SJCRH30 (cell line): ENCODE results near the gene CATSPERD. TPM values are rescaled to one million over a fixed set of nuclear protein-coding genes. Genes with fewer than 3 reads are reported as not detected.
"Not testable (repeated sequence)": the region's sequence is repeated elsewhere in the genome, so short reads cannot be mapped to it uniquely, and the experiment has no call there.

Experiments
- DNase-seq, 2 experiments: peaks; one replicate each; pipeline ENCODE4 v3.0.0-alpha.2; 2015 to 2020
- H3K27ac ChIP-seq: fragments of 250-450 bp; sonication (Bioruptor Pico); 2 replicates; pipeline ENCODE4 v1.5.1; 2020; ENCODE audit warnings: mild to moderate bottlenecking, moderate library complexity
- H3K27me3 ChIP-seq: fragments of 250-450 bp; sonication (Bioruptor Pico); 2 replicates; pipeline ENCODE4 v1.5.1; 2020; ENCODE audit warnings: mild to moderate bottlenecking, moderate library complexity
- H3K36me3 ChIP-seq: fragments of 250-450 bp; sonication (Bioruptor Pico); 2 replicates; pipeline ENCODE4 v1.5.1; 2020; ENCODE audit warnings: mild to moderate bottlenecking, moderate library complexity
- H3K4me1 ChIP-seq: fragments of 250-450 bp; sonication (Bioruptor Pico); 2 replicates; pipeline ENCODE4 v1.5.1; 2020; ENCODE audit warnings: mild to moderate bottlenecking, moderate library complexity
- H3K4me3 ChIP-seq: fragments of 250-450 bp; sonication (Bioruptor Pico); 2 replicates; pipeline ENCODE4 v1.5.1; 2020; ENCODE audit warnings: mild to moderate bottlenecking, moderate library complexity
- H3K9me3 ChIP-seq: fragments of 250-450 bp; sonication (Bioruptor Pico); replicated peaks from 2 replicates; pipeline ENCODE4 v1.5.1; 2020; ENCODE audit warnings: mild to moderate bottlenecking, moderate library complexity
- total RNA-seq: library from RNA; depleted of rRNA; stranded (reverse); fragments of >200 nt; shearing (Covaris generic); gene quantifications from 2 replicates; pipeline ENCODE4 v1.2.3, GENCODE V29; 2014

The CATSPERD gene
- total RNA-seq, 1 experiment from 2014 or later: not detected

DNA sequence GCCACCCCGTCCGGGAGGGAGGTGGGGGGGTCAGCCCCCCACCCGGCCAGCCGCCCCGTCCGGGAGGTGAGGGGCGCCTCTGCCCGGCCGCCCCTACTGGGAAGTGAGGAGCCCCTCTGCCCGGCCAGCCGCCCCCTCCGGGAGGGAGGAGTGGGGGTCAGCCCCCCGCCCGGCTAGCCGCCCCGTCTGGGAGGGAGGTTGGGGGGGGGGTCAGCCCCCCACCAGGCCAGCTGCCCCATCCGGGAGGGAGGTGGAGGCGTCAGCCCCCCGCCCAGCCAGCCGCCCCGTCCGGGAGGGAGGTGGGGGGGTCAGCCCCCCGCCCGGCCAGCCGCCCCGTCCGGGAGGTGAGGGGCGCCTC lies 18.4 kb upstream of the CATSPERD start:
- not testable (repeated sequence) for H3K27ac ChIP-seq, H3K9me3 ChIP-seq, DNase-seq, H3K4me3 ChIP-seq, H3K27me3 ChIP-seq, H3K4me1 ChIP-seq
- peaks cover 68% of the 10 kb centered on the region for H3K36me3 ChIP-seq

GRCh38 chr19:5703819-5704818 lies 16.3 kb upstream of the CATSPERD start:
- Histone ChIP-seq H3K27ac (no peak overlapping the region), H3K4me1 (no peaks in the 10 kb centered on the region), H3K4me3 (no peak overlapping the region), H3K36me3 (peaks cover 62% of the 10 kb centered on the region), H3K27me3 (no peaks in the 10 kb centered on the region), H3K9me3 (no peaks in the 10 kb centered on the region)
- DNase-seq: no peak

DNA sequence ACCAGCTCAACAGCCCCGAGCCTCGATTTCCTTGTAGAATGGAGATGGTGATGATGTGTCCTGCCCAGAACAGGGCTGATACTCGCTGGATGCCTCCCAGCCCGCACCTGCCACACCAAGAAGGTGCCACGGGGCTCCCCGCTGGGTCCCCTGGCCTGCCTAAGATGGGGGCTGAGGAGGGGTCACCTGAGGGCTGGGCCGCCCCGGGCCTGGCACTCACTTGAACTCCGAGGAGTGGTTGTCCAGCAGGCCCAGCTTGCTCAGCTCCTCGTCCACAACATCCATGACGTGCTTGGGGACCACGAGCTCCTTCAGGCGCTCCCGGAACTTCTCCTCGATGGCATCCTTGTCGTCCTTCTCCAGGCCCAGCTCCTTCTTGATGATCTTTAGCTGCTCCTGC lies 14.9 kb upstream of the CATSPERD start:
- Histone ChIP-seq H3K36me3 (peaks cover 58% of the 10 kb centered on the region), H3K4me1 (no peaks in the 10 kb centered on the region), H3K4me3 (no peak overlapping the region), H3K27me3 (no peaks in the 10 kb centered on the region), H3K9me3 (no peaks in the 10 kb centered on the region), H3K27ac (no peak overlapping the region)
- DNase-seq: no peak

DNA sequence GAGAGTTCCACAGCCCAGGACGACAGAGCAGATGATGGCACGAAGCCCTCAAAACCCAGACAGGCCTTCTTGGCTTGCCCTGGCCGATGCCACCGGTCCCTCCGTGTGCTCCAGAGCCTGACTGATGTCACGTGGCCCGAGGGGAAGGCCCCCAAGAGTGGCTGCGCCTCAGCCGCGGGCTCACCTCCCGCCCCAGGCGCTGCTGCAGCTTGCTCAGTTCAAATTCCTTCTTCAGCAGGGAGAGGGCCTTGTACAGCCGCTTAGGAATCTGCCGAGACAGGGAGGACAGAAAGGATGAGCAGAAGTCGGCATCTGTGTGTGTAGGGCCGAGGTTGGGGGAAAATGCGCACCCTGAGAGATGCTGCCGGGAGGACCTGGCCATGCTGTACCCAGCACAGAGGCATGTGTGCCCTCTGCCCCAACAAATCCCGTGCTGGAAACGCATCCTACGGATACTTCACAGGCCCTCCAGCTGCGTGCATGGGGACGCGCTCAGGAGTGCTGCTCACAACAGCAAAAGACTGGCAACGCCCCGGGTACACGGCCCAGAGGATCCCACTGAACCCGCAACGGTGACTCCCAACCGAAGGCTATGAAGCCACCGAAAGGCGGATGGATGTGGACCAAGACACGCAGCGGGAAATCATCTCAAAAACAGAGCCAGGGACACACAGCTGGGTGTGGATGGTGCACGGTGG lies 13.4 kb upstream of the CATSPERD start:
- H3K4me3 ChIP-seq: no peak overlapping the region
- H3K27me3 ChIP-seq: no peaks in the 10 kb centered on the region
- peaks cover 60% of the 10 kb centered on the region for H3K36me3 ChIP-seq
- no peaks in the 10 kb centered on the region for H3K9me3 ChIP-seq
- H3K4me1 ChIP-seq: no peaks in the 10 kb centered on the region
- no peak overlapping the region for H3K27ac ChIP-seq
- no peak for DNase-seq

- Histone ChIP-seq H3K36me3 (peaks cover 68% of the 10 kb centered on the region), H3K9me3 (no peaks in the 10 kb centered on the region), H3K4me3 (no peak overlapping the region), H3K4me1 (no peaks in the 10 kb centered on the region), H3K27me3 (no peaks in the 10 kb centered on the region), H3K27ac (no peak overlapping the region)
- no peak for DNase-seq
Observed at GRCh38 chr19:5707576-5708575, 12.6 kb upstream of the CATSPERD start.

- H3K27ac ChIP-seq: no peak overlapping the region
- H3K4me1 ChIP-seq: no peaks in the 10 kb centered on the region
- H3K4me3 ChIP-seq: no peak overlapping the region
- H3K9me3 ChIP-seq: no peaks in the 10 kb centered on the region
- no peak for DNase-seq
- H3K27me3 ChIP-seq: no peaks in the 10 kb centered on the region
- H3K36me3 ChIP-seq: peaks cover 47% of the 10 kb centered on the region
Observed at GRCh38 chr19:5711025-5711424, 9.4 kb upstream of the CATSPERD start.

- no peak overlapping the region for H3K27ac ChIP-seq
- no peaks in the 10 kb centered on the region for H3K9me3 ChIP-seq
- no peak overlapping the region for H3K4me3 ChIP-seq
- no peak for DNase-seq
- peaks cover 40% of the 10 kb centered on the region for H3K36me3 ChIP-seq
- no peaks in the 10 kb centered on the region for H3K27me3 ChIP-seq
- no peaks in the 10 kb centered on the region for H3K4me1 ChIP-seq
Observed at GRCh38 chr19:5711713-5712161, 8.7 kb upstream of the CATSPERD start.

DNA sequence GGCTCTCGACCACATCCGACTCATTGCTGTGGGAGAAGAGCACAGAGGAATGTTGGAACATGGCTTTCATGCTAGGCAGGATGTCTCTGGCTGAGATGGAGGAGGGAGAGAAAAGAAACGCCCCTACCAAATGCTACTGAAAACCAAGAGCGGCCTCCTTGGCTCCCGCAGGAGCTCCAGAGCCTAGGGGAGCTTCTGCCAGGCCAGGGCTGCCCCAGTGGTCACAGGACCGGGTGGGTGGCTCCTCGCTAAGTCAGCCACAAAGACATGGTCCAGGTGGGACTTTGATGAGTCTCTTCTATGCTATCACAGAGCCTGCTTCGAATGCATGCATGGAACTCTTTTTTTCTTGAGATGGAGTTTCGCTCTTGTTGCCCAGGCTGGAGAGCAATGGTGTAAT lies 7.2 kb upstream of the CATSPERD start:
- Histone ChIP-seq H3K27me3 (no peaks in the 10 kb centered on the region), H3K4me3 (no peak overlapping the region), H3K27ac (no peak overlapping the region), H3K9me3 (no peaks in the 10 kb centered on the region), H3K36me3 (peaks cover 37% of the 10 kb centered on the region), H3K4me1 (no peaks in the 10 kb centered on the region)
- no peak for DNase-seq

- Histone ChIP-seq H3K36me3 (peaks cover 35% of the 10 kb centered on the region), H3K4me3 (no peak overlapping the region), H3K4me1 (peaks cover 4% of the 10 kb centered on the region; the same call in 1 of the 2 replicates), H3K27me3 (no peaks in the 10 kb centered on the region), H3K9me3 (no peaks in the 10 kb centered on the region), H3K27ac (no peak overlapping the region)
- no peak for DNase-seq
Observed at GRCh38 chr19:5714816-5715215, 5.6 kb upstream of the CATSPERD start.

GRCh38 chr19:5717215-5717935 lies 3.1 kb upstream of the CATSPERD start:
- H3K27me3 ChIP-seq: no peaks in the 10 kb centered on the region
- H3K9me3 ChIP-seq: no peaks in the 10 kb centered on the region
- no peak overlapping the region for H3K4me3 ChIP-seq
- peaks cover 15% of the 10 kb centered on the region for H3K36me3 ChIP-seq
- H3K27ac ChIP-seq: no peak overlapping the region
- DNase-seq: no peak
- H3K4me1 ChIP-seq: peaks cover 4% of the 10 kb centered on the region; the same call in 1 of the 2 replicates

DNA sequence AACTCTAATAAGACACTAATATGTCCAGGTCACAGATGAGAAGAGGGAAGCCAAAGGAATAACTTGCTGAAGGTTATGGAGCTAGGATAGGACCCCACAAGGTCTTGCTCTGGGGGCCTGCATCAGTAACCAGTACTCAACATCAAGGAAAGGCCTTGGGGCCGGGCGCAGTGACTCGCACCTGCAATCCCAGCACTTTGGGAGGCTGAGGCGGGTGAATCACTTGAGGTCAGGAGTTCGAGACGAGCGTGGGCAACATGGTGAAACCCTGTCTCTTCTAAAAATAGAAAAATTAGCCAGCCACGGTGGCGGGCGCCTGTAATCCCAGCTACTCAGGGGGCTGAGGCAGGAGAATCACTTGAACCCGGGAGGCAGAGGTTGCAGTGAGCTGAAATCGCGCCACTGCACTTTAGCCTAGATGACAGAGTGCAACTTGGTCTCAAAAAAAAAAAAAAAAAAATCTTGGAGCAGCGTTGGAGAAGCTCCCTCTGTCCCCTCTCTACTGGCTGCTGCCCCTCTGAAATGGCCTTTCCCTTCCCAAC lies 2.3 kb upstream of the CATSPERD start:
- DNase-seq: no peak
- peak overlapping the region; percentile 77; the same call in 1 of the 2 replicates for H3K27ac ChIP-seq

GRCh38 chr19:5718579-5719273 lies 1.7 kb upstream of the CATSPERD start:
- Histone ChIP-seq H3K36me3 (peaks cover 5% of the 10 kb centered on the region; the same call in 1 of the 2 replicates), H3K27ac (peak overlapping the region; percentile 77), H3K9me3 (no peaks in the 10 kb centered on the region), H3K4me1 (peaks cover 4% of the 10 kb centered on the region; the same call in 1 of the 2 replicates), H3K27me3 (no peaks in the 10 kb centered on the region), H3K4me3 (peak overlapping the region; percentile 79)
- DNase-seq: peak in 1 of 2 experiments; percentile 38

More for the DNA sequence above, 2.3 kb upstream of the CATSPERD start:
- no peaks in the 10 kb centered on the region for H3K27me3 ChIP-seq
- peak overlapping the region; percentile 79 for H3K4me3 ChIP-seq
- H3K36me3 ChIP-seq: peaks cover 11% of the 10 kb centered on the region
- peaks cover 4% of the 10 kb centered on the region; the same call in 1 of the 2 replicates for H3K4me1 ChIP-seq
- no peaks in the 10 kb centered on the region for H3K9me3 ChIP-seq
